AG20443 (cell line): Measurements from ENCODE around the gene FUT3.
"Not testable (repeated sequence)": the region's sequence is repeated elsewhere in the genome, so short reads cannot be mapped to it uniquely, and the experiment has no call there.

Experiments
- DNase-seq: peaks from one replicate; pipeline ENCODE4 v3.0.0; 2012; ENCODE audit warnings: low spot score, mixed read lengths

Gene FUT3

DNA sequence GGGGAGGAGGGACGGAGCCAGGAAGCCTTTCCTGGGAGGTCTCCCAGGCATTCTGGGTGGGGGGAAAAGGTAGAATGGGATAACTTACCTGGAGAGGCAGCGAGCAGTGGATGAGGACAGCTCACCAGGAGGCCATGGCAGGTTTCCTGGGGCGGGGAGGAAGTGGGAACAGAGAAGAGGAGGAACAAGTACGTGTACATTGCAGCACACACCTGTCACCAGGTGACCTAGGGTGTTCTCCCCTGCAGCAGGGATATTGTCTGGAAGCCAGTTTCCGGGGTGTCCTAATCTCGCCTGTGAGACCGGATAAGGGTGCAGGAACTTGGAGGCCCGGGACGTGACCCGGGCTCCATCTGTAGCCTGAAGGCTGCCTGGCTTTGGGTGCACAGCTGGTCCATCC, at the start of gene FUT3:
TSS of gene FUT3 (minus strand) at position 148 of the 400 bp plus-strand sequence.
- no peak for DNase-seq

GRCh38 chr19:5900976-5901375, 49.7 kb upstream of the FUT3 start:
- no peak for DNase-seq

DNA sequence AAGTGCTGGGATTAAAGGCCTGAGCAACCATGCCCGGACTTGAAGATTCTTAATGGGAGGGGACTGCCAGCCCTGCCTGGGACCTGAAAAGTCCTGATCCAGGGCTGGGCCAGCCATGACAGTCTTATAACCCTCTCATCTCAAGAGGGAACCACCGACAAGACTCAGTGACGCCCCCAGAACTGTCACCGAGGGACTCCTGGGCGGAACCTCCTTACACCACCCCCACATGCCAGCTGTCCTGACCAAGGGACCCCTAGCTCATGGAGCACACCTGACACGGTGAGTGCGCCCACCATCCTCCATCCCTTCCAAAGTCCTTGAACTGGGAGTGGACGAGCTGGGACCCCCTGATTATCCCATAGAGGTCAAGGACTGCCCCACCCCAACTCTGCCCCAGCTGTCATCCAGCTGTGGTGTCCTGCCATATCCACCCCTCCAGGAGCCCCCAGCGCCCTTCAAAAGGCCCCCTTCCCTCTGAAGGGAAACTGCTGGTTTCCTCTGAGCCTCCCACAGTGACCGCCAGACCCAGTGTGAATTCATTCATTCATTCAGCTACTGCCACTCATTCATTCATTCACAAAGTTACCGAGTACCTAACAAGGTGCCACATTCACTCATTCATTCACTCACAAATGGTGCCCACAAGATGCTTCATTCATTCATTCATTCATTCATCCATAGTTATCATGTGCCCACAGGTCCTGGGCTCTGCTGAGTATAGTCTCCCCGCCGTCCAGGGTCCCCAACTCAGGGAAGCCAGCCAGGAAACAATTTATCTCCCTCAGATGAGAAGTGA, 48.7 kb upstream of the FUT3 start:
- DNase-seq: no peak

- no peak for DNase-seq
These were observed 46.1 kb upstream of the FUT3 start for GRCh38 chr19:5897189-5897969.

DNA sequence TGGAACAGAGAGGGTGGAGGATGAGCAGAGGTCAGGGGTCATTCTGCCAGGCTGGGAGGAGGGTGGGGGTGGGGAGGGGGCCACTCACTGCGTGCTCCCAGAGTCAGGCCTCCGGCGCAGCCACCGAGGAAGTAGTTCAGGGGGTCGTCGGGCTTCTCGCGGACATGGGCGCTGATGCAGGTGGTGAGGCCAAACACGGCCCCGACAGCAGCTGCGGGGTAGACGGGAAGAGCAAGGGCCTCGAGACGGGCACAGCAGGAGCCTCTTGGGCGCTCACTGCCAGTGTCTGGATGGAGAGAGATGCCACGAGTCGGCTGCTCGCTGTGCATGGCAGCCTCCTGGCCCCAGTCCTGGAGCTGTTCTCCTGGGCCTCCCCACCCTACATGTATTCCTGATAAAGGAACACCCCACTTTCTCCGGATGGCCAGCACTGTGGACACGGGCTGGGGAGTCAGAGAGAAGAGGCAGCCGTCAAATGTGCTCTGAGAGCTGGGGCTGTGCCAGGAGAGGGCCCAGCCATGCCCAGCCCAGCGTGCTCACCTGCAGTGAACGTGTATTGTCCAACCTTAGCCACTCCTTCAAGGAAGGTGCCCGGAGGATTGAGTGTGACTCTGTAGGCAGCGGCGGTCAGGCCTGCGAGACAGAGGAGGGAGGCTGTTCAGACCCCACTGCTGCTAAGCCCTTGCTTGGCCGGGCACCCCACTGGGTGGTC, 45.3 kb upstream of the FUT3 start:
- no peak for DNase-seq

GRCh38 chr19:5895890-5896289, 44.6 kb upstream of the FUT3 start:
- no peak for DNase-seq

- DNase-seq: no peak
These were observed 44.2 kb upstream of the FUT3 start for GRCh38 chr19:5895409-5895808.

DNA sequence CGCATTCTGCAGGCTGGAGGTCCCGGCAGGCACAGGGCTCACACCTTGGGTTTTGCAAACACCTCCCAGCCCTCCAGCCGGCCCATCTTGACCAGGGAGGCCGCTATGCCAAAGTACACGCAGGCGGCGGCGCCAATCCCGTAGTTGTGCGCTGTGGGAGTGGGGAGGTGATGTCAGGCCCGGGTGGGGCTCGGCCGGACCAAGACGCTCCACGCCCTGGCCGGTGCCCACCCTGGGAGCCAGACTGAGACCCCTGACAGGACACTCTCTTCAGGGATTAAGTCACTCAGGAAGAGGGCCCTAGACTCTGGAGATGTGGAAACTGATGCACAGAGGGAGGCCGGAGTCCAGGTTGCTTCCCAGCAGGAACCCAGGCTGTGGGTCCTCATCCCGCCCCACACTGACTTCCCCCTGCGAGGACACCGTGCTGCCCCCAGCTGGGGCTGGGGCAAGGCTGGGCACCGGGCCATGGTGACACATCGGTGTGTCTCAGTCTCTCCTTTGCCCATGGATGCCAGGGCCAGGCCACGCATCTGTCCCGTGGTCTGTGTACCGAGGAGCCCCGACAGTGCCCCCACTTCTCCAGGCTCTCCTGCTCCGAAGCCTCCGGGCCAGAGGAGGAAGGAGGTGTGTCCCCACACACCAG, 43.6 kb upstream of the FUT3 start:
- no peak for DNase-seq

DNA sequence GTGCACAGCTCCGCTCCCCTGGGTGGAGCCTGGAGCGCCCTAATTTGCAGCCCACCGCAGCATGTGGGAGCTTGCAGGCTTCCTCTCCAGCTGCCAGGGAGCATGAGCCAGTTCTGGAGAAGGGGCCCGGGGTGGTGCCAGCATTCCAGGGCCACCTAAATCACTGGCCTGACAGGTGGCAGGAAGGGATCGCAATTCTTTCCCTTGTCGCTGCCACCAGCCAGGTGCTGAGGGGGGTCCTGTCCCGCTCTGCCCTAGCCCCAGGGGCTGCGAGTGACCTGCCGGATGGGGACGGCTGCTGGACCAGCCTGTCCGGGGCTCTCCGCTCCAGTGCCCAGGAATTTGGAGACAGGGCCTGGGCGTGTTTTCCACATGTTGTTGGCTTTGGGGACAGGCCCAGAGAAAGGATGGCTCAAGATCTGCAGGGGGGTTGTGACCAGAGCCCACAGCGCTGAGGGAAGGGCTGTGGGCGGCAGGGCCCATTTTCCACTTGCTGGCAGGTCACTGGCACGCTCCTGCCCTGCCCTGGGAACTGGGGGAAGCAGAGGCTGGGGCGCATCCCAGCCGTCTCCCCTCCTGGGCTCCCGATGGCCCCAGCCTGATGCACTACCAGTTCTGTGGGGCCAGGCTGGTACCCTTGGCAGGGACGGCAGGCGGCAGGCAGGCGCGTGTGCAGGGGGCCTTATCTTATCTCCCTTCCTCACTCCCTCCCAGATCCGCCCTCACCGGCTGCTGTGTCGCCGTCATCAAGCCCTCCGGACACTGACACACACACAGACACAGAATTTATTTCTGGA, 42.9 kb upstream of the FUT3 start:
- DNase-seq: peak; percentile 20

GRCh38 chr19:5893296-5893903, 42.2 kb upstream of the FUT3 start:
- DNase-seq: no peak

DNA sequence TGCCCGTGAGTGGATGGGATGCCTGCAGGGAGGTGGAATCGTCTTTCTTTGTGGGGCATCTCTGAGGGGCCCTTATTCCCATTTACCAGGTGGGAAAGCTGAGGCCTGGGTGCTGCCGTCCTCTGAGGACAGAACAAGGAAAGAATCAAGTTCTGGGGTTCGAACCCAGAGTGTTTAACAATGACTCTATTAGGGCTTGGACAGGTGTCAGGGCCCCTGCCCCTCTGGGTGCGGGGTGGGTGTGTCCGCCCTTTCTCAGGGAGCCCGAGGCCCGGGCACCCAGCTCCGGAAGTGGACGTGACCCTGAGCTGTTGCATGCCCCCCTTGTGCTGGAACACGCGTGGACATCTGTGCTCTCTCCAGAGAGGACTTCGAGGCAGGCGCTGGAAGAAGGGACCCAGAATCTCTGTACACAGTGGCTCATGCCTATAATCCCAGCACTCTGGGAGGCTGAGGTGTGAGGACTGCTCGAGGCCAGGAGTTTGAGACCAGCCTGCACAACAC, 41.6 kb upstream of the FUT3 start:
- DNase-seq: no peak

DNA sequence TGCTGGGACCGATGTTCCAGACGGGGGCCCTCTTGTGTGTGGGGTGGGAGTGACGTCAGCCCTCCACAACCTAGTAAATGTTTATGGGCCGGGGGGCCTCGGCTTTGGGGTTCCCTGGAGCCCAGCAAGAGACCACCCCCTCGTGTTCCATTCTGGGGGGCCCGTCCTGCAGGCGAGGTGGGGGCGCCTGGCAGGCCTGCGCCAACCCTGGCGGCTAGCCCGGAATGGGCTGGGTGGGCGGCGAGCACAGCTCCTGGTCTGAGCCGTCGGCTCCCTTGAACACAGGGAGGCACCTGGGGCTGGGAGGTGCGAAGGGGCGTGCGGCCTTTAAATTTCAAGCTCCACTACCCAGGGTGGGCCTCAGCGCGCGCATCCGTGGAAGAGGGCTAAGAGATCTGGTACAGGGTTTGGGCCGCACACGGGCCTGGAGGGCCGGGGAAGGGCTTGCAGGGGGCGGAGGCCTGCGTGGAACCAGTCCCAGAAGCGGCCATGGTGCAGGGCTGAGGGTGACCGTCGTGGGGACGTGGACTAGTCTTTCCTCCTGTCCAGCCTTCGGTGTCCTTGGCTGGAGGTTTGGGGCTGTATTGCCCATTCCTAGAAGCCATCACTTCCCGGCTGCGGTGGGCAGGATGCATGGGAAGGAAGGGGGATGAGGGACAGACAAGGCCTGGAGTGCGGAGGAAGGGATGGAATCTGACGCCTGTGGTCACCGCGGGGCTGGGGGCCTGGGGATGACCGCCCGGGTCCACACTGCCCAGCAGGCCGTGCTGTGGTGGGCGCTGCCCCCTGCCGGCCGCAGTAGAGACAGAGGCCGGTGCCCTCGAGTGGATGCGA, 40.9 kb upstream of the FUT3 start:
- peak; percentile 78 for DNase-seq

- no peak for DNase-seq
These were observed 40.3 kb upstream of the FUT3 start for GRCh38 chr19:5891572-5891937.

- DNase-seq: no peak
These were observed 38.9 kb upstream of the FUT3 start for GRCh38 chr19:5890099-5890498.

DNA sequence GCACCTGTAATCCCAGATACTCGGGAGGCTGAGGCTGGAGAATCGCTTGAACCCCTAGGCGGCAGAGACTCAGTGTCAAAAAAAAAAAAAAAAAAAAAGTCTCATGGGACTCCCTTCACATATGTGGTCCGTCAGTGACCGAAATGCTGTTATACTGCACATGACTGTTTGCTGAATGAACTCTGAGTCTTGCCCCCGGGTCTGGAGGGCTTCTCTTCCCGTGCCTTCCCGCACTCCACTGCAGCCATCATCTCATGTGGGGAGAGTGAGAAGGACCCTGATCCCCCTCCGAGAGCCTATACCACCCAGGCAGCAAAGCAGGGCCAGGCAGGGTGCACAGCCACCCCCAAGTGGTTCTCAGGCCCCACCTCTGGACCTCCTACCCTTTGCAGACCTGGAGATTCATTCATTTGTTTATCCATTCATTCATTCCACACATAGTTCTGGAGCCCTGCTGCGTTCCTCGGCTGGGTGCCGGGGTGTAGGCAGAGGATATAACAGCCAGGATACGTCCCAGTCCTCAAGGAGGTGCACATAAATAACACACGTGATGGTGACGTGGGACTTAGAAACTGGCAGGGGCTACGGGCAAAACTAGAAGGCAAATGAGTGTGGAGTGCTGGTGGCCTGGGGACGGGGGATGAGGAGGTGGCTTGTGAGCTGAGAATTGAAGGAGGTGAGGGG, 38.2 kb upstream of the FUT3 start:
- DNase-seq: peak; percentile 27

GRCh38 chr19:5884065-5884811, 33.0 kb upstream of the FUT3 start:
- not testable (repeated sequence) for DNase-seq

- DNase-seq: not testable (repeated sequence)
These were observed 32.1 kb upstream of the FUT3 start for GRCh38 chr19:5883157-5883873.

GRCh38 chr19:5882421-5882968, 31.2 kb upstream of the FUT3 start:
- DNase-seq: no peak
